RPMI8226 (cell line): ENCODE data around the gene PTPN3.

ENCODE experiments used
- DNase-seq: peaks from one replicate; pipeline ENCODE4 v3.0.0-alpha.2; 2015

Gene PTPN3

GRCh38 chr9:109504689-109505088 is 6.6 kb upstream of the PTPN3 start:
- no peak for DNase-seq

GRCh38 chr9:109500421-109500974 is 2.4 kb upstream of the PTPN3 start:
- no peak for DNase-seq

GRCh38 chr9:109499631-109500410 is 1.7 kb upstream of the PTPN3 start:
- DNase-seq: no peak

DNA sequence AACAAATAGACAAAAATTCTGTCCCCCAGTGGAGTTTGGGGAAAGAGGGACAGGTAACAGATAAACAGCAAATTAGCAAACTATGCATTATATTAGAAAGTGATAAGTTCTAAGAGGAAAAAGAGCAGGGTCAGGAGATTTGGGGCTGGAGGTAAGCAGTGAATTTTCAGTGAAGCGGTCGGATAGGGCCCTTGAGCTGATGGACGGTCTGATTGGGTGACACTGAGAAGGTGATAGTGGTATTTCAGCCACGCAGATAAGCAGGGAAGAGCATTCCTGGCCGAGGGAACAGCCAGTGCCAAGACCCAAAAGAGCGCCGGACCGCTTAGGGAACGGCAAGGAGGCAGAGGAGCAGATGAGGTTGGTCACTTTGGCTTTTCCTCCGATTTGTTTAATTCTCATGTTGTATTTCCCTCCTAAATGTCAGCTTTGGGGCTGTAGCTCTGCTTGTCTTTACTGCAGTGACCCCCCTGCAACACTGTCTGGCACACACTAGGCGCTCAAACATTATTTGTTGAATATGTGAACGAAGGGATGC is 1.1 kb upstream of the PTPN3 start:
- DNase-seq: no peak

GRCh38 chr9:109497226-109498153 is 617 bp downstream of the PTPN3 start:
- no peak for DNase-seq

- no peak for DNase-seq
Observed at GRCh38 chr9:109496841-109497225, 1.3 kb downstream of the PTPN3 start.

- DNase-seq: no peak
Observed at GRCh38 chr9:109496218-109496617, 1.9 kb downstream of the PTPN3 start.

DNA sequence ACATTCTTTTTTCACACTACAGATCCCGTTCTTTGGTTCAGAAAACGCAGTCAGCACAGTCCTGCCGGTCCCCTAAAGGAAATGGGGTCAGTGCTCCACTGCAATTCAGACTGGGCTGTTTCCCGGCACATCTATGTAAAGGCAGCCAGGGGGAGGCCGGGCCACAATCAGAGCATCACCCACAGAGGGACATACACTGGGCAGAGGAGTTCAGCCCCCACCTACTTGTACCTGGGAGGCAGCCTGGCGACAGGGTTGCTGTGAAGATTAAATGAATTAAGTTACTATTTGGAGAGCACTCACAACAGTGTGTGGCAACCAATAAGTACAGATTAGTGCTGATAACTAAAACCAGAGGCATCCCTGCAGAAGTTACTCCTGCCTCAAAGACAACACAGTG is 4.5 kb downstream of the PTPN3 start:
- no peak for DNase-seq

- no peak for DNase-seq
Observed at GRCh38 chr9:109491590-109491989, 6.5 kb downstream of the PTPN3 start.

- no peak for DNase-seq
Observed at GRCh38 chr9:109488791-109489492, 9.2 kb downstream of the PTPN3 start.

- no peak for DNase-seq
Observed at GRCh38 chr9:109488351-109488750, 9.8 kb downstream of the PTPN3 start.

DNA sequence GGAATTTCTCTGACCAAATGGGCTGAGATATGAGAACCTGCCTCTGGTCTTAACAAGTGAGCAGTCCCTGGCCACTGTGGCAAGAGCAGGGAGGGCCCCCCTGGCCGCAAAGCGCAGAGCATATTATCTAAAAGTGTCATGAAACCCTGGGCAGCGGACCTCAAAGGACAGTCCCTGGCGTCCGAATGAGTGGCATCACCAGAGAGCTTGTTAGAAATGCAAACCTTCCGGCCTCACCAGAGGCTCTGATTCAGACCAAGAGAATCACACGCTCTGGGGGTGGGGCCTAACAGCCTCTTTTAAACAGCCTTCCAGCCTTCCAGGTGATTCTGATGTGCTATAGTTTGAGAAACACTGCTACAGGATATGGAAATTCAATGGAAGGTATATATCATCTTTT is 10.9 kb downstream of the PTPN3 start:
- DNase-seq: no peak

- no peak for DNase-seq
Observed at GRCh38 chr9:109483744-109484429, 14.2 kb downstream of the PTPN3 start.

DNA sequence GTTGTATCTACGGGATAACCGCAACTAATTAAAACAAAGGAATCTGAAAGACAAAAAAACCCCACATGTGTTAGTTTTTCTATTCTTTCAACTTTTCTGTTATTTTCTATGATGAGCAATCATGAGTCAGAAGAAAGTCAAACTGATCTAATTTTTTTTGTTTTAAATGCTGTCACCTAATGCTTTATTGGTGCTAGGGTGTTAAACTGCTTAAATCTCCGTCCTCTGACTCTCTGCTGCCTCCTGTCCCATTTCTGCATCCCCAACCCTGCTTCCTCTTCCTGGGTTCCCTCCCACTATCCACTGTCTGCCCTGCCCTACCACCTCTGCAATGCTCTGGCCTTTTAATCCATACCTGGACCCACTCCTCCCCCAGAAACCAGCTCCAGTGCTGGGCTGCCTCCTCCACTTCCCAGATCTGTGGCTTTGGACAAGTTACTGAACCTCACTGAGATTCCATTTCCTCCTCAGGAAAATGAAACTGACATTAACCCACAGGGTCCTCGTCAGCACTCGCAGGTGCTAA is 15.7 kb downstream of the PTPN3 start:
- no peak for DNase-seq

GRCh38 chr9:109481856-109482255 is 16.3 kb downstream of the PTPN3 start:
- no peak for DNase-seq

GRCh38 chr9:109479822-109480221 is 18.3 kb downstream of the PTPN3 start:
- no peak for DNase-seq

DNA sequence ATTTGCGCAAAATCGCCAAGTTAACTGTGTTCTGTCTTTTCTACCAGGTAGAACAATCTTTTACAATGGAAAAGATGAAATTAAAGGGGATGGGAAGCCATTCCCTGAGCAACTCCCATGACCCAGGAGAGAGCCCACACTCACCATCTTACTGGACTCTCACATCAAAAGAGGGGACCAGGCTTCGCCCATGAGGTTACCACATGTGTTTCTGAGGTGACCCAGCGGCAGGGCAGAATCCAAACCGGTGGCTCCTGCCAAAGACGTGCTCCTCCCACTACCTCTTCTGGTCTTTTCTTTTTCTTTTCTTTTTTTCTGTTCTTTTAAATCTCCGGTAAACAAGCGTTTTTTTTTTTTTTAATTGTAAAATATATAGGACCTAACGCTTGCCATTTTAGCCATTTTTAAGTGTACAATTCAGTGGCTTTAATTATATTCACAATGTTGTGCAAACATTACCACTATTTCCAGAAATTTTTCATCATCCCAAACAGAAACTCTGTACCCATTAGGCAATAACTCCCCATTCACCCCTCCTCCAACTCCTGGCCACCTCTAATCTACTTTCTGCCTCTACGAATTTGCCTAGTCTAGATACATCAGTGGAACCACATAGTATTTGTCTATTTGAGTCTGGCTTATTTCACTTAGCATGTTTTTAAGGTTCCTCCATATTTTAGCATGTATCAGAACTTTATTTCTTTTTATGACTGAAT is 19.3 kb downstream of the PTPN3 start:
- no peak for DNase-seq

DNA sequence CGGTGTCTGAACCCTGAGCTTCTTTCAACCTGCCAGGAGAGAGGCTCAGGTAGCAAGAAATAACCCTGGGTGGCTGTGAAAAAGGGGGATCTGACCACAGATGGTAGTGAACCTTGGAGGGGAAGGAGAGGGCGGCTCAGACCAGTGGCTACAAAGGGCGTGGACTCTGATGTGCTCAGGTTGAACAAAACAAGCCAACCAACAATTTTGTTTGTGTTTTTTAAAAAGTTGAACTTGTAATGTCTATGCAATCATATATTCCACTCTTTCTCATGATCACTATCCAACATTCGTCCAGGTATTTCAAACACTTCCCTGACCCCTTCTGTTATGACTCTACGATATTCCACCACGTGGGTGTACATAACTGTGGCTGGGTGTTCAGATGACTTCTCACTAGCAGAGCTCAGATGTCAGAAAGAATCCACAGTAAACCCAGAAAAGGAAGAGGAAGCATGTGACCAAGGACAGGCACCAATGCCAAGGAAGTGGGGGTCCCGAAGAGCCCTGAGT is 20.0 kb downstream of the PTPN3 start:
- no peak for DNase-seq

GRCh38 chr9:109477258-109478050 is 20.7 kb downstream of the PTPN3 start:
- DNase-seq: no peak

- no peak for DNase-seq
Observed at GRCh38 chr9:109476642-109477257, 21.4 kb downstream of the PTPN3 start.
